GM11168 (cell line): ENCODE data around the gene RYR2.
"Not testable (repeated sequence)": the region's sequence is repeated elsewhere in the genome, so short reads cannot be mapped to it uniquely, and the experiment has no call there.

Source experiments
- in situ Hi-C: fragments of 300-500 bp; cut with MboI; formaldehyde crosslinking; loops from one replicate; pipeline ENCODE4 v1.12.0; 2022; ENCODE audit warnings: low sequenced_read_pairs; ENCODE audit not compliant: unreplicated experiment

The RYR2 gene

DNA sequence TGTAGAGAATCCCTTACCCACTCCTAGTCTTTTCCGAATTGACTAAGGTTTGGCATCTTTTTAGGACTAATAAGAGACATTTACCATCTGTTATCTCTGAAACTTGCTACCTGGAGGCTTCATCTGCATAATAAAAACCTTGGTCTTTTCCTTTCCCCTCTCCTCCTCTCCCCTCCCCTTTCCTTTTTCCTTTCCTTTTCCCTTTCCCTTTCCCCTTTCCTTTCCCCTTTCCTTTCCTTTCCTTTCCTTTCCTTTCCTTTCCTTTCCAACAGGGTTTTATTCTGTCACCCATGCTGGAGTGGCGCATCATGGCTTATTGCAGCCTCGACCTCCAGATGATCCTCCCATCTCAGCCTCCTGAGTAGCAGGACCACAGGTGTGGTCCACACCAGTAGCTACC, 195.7 kb downstream of the RYR2 start:
- in situ Hi-C loops: no loop called here

DNA sequence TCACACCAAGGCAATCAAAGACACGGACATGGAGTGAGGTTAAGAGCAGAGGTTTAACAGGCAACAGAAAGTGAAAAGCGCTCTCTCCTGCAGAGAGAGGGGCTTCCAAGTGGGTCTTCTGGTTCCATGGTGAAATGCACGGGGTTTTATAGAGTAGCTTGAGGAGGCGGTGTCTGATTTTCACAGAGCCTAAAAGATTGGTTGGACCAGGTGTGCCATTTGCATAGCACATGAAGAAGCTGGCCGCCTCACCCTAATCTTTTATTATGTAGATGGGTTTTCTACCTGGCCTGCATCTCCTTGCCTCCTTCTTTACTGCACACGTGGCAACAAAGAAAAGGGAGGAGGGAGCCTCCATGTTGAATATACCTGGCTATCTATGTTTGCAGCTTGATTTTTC, 197.3 kb downstream of the RYR2 start:
- in situ Hi-C loops: no loop called here

DNA sequence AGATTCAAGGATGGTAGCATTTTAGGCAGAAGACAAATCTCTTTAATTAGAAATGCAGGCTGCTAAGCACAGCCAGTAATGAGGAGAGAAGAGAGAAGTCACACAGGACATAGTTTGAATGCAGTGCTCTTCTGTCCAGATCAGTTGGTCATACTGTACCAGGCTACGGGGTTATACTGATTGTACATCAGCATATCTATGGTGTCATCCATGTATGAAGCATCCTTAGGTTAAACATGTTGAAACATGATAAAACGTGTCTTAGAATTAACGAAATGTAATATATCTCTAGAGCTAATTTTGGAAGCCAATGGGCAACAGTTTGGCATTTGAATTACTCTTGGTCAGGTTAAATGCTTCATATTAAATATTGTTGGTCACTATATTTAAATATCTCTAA, 199.1 kb downstream of the RYR2 start:
- in situ Hi-C loops: no loop called here

DNA sequence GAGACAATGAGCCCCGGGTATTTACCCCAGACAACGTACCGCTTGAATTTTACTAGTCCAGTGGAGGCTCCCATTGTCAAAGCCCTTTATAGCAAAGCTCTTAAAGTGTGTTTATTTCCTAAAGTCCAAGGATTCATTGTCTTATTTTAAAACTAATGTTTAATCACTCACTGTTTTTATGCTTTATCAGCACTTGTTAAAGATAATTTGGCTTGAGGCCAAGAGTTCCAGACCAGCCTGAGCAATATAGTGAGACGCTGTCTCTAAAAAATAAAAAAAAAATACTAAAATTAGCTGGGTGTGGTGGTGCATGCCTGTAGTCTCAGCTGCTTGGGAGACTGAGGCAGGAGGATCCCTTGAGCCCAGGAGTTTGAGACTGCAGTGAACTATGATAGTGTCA, 202.8 kb downstream of the RYR2 start:
- in situ Hi-C loops: no loop called here

DNA sequence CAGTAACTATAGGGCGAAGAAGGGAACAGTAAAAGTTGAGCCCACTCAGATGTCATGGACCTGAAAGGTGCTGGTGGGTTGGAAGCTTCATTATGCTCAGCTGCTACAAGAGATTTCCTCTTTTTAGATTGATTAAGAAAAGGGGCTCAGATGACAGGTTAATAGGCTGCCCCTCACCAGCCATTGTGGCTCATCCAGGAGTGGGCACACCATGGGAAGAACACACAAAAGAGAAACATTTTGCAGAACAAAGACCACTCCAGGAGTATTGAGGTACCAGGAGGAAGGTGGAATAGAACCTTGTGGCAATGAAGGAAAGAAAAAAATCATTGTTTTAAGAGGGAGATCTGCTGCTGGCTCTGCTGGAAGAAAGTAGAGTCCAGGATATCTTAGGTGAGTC, 205.5 kb downstream of the RYR2 start:
- in situ Hi-C loops: no loop called here

DNA sequence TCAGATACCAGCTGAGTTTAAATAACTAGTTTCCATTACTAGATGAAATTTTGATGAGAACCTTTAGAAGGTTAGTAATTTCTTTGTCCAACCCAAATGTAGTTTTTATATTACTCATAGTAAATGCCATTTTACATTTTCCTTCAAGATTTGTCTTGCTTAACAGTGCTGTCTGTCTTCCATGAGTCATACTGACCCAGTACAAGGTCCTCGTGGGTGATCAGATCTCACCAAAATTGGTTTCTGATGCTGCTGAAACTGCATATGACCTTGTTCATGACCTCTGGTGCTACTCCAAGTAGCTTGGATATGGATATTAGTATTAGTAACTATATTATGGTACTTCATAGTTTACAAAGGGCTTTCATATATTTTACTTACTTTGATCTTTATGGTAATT, 207.1 kb downstream of the RYR2 start:
- in situ Hi-C loops: no loop called here

DNA sequence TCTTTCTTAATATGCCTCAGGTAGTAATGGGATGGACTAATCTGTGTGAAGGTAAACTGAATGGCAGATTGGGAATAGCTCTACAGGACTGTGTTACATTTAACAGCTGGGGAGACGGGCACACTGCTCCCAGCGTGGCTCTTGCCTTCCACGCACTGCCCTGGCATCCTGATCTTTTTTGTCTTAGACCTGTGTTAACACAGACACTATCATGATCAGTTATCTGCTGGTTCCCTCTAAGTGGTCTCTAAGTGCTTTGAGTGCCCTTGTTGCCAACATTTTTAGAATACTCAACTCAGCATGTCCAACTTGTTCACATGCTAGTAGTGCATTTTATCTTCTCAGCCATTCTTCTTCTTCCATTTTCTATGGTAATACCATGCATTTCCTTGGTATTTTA, 208.1 kb downstream of the RYR2 start:
- in situ Hi-C loops: no loop called here

DNA sequence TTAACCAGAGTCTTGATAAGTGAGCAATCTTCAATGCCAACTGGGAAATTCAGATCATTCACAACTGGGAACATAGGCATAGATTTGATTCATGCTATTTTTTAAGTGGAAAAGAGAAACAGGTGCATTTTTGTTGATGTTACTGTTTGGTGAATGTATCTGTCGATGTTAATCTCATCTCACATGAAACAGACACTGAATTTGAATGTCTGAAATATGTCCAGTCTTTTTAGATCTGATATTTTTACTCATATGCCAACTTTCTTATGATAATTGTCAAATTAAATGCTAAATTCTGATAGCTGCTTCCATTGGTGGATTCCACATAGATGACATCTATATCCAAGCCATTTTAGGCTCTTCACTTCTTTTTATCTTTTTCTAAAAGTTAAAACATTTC, 213.1 kb downstream of the RYR2 start:
- in situ Hi-C loops: no loop called here

DNA sequence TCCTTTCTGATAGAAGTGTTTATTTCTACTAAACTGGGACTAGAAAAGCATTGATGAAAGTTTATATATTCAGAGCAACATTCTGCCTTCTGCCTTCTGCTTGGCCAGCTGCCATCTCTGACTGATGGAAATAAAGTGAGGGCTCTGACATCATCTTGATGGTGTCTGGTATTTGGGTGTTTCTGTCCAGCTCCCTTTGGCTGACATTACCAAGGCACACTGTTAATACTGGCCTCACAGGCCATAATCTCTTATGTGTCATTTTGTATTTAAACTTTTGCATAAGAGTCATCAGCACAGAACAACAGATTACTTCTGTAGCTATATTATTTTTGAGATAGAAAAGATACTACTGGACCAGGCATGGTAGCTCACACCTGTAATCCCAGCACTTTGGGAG, 216.9 kb downstream of the RYR2 start:
- in situ Hi-C loops: no loop called here

DNA sequence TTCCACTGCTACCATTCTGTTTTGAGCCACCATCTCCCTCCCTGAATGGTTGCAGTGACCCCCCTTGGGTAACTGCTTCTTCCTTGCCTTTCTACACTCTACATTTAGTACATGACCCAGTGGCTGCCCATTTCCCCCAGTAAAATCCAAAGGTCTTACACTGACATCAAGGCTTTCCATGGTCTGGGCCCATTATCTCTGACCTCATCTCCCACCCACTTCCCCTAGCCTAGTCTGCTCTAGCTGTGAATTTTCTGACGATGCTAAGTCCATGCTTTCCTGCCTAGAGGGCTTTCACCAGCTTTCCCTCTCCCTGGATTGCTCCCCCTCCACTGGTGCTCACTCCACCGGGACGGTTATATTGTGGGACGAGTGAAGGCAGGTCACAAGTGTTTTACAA, 219.2 kb downstream of the RYR2 start:
- in situ Hi-C loops: no loop called here

DNA sequence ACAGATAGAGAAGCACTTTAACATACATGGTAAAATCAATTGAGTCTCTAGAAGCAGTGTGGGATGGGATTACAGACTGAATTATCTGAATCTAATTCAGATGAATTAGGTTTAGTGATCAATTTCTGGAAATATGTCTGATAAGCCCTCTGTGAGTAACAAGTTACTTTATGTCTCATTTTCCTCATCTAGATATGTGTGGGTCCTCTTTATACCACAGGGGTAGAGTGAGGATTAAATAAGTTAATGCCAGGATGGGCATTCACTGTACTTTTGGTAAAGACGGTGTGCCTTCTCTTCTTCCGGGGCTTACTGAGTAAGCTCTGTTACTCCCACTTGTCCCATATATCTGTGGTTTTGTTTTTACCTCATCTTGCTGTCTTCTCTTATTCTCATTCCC, 225.8 kb downstream of the RYR2 start:
- in situ Hi-C loops: no loop called here

DNA sequence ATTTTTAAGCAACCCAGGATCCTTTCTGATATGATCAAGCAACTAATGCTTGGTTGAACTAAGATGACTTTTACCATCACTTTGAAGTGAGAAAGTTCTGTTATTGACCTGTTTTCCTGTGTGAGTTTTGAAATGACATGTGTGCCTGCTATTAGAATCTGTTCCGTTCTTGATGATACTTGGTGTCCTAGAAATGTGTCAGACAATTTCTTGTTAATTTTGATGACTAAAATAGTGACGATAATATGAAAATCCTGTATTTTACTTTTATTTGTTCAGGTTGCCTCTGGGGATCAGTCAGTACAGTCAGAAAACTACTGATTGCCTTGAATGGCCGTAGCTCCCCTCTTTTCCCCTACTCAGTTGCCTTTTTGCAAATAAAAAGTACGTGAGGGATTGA, 228.0 kb downstream of the RYR2 start:
- in situ Hi-C loops: no loop called here

DNA sequence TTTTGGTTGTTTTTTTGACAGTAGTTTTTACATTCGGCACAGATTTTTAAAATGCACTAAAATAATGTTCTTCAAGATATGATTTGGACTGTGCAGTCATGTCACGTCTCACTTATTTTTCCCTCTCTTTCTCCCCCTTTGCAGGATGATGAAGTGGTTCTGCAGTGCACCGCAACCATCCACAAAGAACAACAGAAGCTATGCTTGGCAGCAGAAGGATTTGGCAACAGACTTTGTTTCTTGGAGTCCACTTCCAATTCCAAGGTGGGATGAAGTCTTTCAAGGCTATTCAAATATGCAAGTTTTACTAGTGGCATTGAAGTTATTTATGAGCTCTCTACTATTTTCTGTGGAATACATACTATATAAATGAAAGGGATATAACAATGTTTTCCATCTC, 228.4 kb downstream of the RYR2 start:
- in situ Hi-C loops: no loop called here

DNA sequence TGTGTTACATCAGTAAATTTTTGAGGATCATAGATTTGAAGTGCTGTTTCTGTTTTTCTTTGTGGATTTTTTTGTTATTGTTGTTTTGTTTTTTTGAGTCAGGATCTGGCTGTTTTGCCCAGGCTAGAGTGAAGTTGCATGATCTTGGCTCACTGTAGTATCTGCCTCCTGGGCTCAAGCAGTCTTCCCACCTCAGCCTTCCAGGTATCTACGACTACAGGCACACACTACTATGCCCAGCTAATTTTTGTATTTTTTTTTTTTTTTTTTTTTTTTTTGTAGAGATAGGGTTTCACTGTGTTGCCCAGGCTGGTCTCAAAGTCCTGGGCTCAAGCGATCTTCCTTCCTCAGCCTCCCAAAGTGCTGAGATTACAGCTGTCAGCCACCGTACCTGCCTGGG, 236.0 kb downstream of the RYR2 start:
- in situ Hi-C loops: not testable (repeated sequence)

DNA sequence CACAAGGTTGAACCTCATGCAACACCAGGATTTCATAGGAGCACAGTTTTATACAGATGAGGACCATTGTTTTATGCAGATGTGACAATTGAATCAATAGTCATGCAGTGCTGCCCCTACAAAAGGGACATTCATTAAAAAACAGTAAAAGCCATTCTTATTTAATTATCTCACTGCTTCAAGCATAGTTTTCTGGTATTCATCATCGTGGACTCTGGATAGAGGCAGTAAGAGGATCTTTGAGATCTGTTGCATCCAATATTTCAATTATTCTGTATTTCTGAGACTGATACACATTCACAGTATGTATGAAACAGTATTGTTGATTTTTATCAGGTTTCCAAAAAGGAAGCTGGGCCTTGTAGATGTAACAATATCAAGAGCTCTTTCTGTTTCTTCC, 237.6 kb downstream of the RYR2 start:
- in situ Hi-C loops: no loop called here

DNA sequence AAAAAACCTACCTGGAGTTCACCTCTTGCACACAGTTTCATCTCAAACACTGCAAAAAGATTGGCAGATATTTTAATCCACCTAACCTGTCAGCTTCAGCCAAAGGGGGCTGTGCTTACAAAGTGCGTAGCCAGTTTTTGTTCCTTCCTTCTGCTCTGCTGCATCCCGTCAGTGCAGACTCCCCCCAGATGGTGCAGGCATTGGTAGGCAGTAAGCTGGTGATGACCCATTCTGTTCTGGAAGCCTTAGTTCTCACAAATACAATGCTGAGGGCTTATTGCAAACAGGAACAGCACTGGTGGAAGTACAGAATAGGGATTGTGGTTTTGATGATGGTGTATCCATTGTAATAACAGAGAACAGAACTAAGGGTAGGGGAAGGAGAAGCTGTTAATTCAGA, 239.5 kb downstream of the RYR2 start:
- in situ Hi-C loops: no loop called here

DNA sequence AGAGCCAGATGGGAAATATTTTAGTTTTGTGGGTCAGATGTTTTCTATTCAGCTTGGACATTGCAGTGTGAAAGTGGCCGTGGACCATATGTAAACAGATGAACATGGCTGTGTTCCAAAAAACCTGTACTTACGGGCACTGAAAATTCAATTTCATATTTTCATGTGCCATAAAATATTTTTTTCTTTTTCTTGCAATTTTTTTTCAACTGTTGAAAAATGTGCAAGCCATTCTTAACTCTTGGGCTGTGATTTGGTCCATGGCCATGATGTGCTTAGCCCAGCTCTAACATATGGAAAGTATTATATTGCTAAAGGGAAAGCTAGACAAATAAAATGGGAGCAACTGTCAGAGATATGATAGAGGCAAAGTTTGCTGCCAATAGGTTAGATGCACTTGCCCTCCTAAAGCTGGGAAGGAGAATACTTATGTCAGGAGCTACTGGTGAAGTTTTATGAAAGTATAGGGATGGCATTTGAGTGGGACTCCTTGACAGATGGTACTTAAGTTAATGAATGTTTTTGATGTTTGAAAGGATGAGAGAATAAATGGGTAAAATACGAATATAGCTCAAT, 240.3 kb downstream of the RYR2 start:
- in situ Hi-C loops: no loop called here

DNA sequence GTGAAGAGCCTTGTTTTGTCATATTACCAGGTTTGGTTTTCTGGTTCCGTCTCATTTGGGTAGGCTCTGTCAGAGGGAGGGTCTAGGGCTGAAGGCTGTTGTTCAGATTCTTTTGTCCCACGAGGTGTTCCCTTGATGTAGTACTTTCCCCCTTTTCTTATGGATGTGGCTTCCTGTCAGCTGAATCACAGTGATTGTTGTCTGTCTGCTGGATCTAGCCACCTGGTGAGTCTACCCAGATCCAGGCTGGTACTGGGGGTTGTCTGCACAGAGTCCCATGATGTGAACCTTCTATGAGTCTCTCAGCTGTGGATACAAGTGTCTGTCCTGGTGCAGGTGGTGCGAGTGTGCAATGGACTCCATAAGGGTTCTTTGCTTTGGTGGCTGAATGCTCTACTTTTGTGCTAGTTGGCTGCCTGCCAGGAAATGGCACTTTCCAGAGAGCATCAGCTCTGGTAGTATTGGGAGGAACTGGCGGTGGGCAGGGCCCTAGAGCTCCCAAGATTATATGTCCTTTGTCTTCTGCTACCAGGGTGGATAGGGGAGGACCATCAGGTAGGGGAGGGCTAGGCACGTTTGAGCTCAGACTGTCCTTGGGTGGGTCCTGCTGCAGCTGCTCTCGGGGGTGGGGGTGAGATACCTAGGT, 246.0 kb downstream of the RYR2 start:
- in situ Hi-C loops: no loop called here

DNA sequence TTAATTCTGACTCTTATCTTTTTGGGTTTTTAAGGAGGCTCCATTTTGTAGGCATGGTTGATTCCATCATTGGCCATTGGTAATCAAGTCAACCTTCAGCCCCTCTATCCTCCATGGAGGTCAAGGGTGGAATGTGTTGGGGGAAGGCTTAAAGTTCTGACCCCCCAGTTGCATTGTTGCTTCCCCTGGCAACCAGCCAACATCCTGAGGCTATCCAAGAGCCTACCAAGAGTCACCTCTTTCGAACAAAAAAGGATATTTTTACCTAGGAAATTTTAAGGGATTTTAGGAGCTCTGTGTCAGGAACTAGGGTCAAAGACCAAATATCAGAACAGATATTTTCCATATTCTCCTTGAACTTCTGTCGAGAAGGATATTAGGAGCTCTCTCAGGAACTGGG, 251.8 kb downstream of the RYR2 start:
- in situ Hi-C loops: no loop called here

DNA sequence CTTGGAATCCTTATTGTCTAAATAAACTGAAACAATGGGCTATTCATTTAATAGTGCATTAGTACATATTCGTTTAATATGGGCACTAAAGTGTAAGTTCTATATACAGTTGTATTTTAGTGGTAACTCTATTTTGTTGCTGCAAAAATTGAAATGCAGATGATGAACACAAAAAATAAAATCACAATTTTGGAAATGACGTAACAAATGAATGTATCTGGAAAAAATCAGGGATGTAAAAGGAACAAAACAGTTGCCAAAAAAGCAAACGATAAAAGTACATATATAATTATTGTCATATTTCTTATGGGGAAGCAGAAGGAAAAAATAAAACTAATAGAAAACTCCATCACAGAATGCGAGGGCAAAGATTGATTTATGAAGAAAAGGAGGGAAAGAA, 254.9 kb downstream of the RYR2 start:
- in situ Hi-C loops: no loop called here

DNA sequence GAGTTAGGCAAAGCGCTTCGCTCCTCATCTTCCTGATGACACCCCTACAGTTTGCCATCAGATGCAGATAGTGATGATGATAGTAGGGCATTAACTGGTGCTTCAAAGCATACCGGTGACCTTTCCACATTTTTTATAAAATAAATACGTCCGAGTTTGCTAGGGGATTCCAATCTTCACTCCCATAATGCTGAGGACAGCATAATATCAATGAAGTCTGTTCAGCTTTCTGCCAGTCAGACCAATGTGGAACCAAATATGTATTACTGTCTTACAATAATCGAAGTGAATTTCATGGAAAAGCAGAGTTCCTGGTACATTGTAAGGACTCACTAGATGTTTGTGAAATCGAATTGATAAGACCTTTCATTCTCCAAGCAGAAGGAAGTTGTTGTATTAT, 258.7 kb downstream of the RYR2 start:
- in situ Hi-C loops: no loop called here

DNA sequence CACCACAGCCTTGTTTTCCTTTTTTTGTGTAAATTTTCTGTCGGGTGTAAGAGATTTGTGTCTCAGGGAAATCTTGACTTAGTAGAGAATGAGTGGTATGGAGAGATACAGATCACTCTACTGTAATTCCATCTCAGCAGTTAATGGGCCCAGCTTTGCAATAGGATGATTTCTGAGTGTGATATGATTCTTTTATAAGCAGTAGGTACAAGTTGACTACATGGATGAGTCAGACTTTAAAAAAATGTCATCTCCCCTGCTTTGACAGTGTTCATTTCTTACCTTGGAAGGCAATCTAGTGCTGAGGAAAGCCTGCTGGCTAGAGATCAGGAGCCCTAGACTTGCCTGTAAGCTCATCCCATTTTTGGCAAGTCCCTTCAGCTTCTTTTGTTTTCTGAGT, 261.9 kb downstream of the RYR2 start:
- in situ Hi-C loops: no loop called here

DNA sequence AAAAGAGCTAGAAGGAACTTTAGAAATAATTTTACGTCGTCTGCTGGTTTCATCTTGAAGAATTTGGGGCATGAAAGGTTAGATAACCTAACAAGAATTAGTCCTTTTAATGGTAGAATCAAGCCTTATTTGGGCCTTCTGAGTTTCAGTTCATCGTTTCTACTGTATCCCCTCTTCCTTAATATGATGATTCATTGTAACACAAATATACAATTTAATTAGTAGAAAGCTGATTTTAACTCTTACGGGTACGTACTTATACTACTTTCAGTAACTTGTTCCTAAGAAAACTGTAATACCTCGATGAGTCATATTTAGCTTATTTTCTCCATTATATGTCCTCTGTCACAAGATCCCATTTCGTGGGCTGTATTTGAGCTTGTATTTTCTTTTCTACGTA, 264.7 kb downstream of the RYR2 start:
- in situ Hi-C loops: no loop called here
